ENCODE results near the gene PRSS57.

Gene PRSS57

GRCh38 chr19:639253-640160 lies 55.7 kb downstream of the PRSS57 start, which contains the start of gene FGF22:
Gene FGF22, plus strand, starts transcription at chr19:639879. Its CDS starts 47 bp downstream, at chr19:639926.
- peak within 1 kb of the TSS; percentile 75 to 99 (median 92) for H3K4me2 ChIP-seq
- peak within 1 kb of the TSS in 6 of 10 experiments; percentile 42 to 59 (median 48); a peak in 11 of 20 replicates for H3K4me3 ChIP-seq
- H3K9ac ChIP-seq: no peak within 1 kb of the TSS; a peak in 1 of 22 replicates
- H3K9me3 ChIP-seq (replicated peaks in 1 of 11): no peaks in the 10 kb centered on the region
- H3K4me1 ChIP-seq: peaks cover 36 to 82% (median 69%) of the 10 kb centered on the region in 10 experiments
- H4K20me1 ChIP-seq: peaks cover 4 to 61% (median 41%) of the 10 kb centered on the region in 11 experiments; a peak in 21 of 22 replicates
- peaks cover 0 to 49% (median 7%) of the 10 kb centered on the region in 11 experiments; a peak in 13 of 22 replicates for H3K27me3 ChIP-seq
- no peak for TF ChIP-seq Cebpa-rat (IDR thresholded peaks at IDR 0.05)
- H3K36me3 ChIP-seq: peaks cover 0 to 2% (median 0%) of the 10 kb centered on the region in 11 experiments; a peak in 2 of 22 replicates
- H3K27ac ChIP-seq: no peak within 1 kb of the TSS

- peaks cover 0 to 43% (median 7%) of the 10 kb centered on the region in 11 experiments; a peak in 13 of 22 replicates for H3K27me3 ChIP-seq
- H3K4me3 ChIP-seq: peak overlapping the region in 2 of 10 experiments; percentile 42 to 49; a peak in 4 of 20 replicates
- H3K27ac ChIP-seq: no peak overlapping the region
These were observed 56.4 kb downstream of the PRSS57 start for GRCh38 chr19:638906-639252.

More at GRCh38 chr19:638906-639252, 56.4 kb downstream of the PRSS57 start:
- H3K4me1 ChIP-seq: peaks cover 36 to 82% (median 69%) of the 10 kb centered on the region in 10 experiments
- no peak for TF ChIP-seq Cebpa-rat (IDR thresholded peaks at IDR 0.05)
- peaks cover 0 to 55% (median 35%) of the 10 kb centered on the region in 11 experiments; a peak in 19 of 22 replicates for H4K20me1 ChIP-seq
- no peaks in the 10 kb centered on the region for H3K9me3 ChIP-seq (replicated peaks in 1 of 11)
- no peaks in the 10 kb centered on the region; a peak in 1 of 22 replicates for H3K36me3 ChIP-seq
- no peak overlapping the region for H3K9ac ChIP-seq
- H3K4me2 ChIP-seq: peak overlapping the region; percentile 75 to 99 (median 92)
